Stimulated activated CD4-positive, alpha-beta T cell treated with anti-CD3 and anti-CD28 coated beads, Interleukin-1b, Interleukin-23, amount 100 ng/mL, for 24 hours (primary cell): Measurements from ENCODE around the gene AGBL1.
"Not testable (repeated sequence)": the region's sequence is repeated elsewhere in the genome, so short reads cannot be mapped to it uniquely, and the experiment has no call there.

Source experiments
- DNase-seq, 4 experiments: peaks; one replicate each; pipeline ENCODE4 v3.0.0-alpha.2; 2020; ENCODE audit warnings: low read depth in 4 of 4, low spot score in 1 of 4

Gene AGBL1

GRCh38 chr15:86392296-86392695 is 312.6 kb downstream of the AGBL1 start:
- DNase-seq, result no peak

DNA sequence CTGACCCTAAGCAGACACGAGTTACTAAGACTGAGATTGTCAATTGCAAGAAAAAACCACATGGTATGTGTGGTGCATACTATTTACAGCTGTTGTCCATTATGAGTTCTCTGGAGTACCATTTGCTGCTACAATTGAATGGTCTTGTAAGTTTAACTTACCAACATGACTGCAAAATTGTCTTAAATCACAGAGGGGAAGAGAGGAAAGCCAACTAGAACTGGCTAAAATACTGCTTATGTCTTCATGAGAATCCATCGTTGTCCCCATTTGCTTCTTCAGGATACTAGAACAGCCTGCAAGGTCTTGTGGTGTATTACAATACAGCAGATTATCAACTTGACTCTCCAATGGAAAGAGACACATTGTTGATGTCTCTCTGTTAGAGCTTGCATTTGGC is 313.2 kb downstream of the AGBL1 start:
- DNase-seq, result no peak

DNA sequence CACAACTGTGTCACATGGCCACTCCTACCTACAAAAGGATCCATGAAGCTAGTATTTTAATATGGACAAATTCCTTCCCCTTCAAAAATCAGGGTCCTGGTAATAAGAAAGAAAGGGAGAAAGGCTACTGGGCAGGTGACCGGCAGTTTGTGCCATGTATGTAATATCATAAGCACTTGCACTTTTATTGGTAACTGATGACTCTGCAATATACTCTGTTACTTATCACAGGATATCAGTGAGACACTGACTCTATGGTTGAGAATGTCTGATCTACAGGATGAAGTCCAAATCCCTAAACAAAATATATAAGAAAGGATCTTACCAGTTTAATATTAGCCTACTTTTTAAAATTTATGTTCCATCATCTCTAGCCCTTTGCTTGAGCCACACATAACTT is 315.2 kb downstream of the AGBL1 start:
- no peak for DNase-seq

GRCh38 chr15:86399041-86399954 is 319.6 kb downstream of the AGBL1 start:
- DNase-seq, result no peak

GRCh38 chr15:86403221-86403620 is 323.6 kb downstream of the AGBL1 start:
- no peak for DNase-seq

GRCh38 chr15:86403914-86404583 is 324.4 kb downstream of the AGBL1 start:
- DNase-seq, result no peak

DNA sequence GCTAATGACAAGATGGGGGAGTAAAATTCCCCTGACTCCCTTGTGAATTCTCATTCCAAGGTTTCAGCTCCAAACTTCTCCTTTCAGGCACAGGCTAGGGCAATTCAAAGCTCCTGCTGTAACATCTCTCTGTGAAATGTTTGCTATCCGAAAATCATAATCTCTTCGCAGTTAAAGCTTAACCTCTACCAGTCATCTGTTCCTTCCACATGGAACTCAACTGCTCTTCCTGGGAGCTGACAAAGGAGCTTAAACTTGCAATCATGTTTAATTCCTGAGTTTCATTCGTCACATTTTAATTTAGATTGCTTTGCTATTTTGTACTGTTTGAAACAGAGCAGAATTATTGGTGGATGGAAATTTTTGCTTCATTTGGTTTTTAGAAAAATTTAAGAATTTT is 328.6 kb downstream of the AGBL1 start:
- DNase-seq, result no peak

GRCh38 chr15:86411916-86412315 is 332.2 kb downstream of the AGBL1 start:
- DNase-seq, result no peak

GRCh38 chr15:86413191-86413590 is 333.5 kb downstream of the AGBL1 start:
- no peak for DNase-seq

DNA sequence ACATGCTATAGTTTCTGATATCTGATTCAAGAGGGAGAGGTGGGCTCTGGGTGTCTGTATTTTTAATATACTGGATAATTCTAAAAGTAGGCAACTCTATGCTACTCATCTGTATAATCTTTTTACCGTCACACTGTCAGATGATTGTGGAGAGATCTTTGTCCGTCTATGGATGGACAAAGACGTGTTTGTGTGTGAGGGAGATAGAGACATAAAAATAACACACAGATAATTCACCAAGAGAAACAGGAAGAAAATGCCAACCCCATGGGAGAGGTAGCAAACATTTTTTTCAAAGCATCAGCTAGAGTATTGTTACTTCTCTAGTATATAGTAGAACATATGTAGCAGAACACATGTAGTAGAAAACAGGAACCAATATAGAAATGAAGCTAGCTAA is 346.1 kb downstream of the AGBL1 start:
- no peak for DNase-seq

DNA sequence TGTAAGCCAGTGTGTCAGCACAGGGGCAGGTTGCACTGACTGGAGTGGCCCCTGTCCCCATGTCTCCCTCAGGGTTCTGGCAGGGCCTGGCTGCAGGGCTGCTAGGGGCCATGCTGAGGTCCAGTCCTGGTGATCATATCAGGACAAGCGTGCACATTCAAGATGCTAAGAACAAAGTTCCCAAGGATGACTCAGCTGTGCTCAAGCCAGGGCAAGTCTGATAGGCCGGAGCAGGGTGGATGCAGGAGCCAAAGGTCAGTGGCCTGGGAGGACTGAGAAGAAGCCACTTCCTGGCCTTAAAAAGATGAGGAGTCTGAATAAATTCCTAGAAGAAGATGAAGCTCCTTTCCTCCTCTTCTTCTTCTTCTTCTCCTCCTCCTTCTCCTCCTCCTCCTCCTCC is 353.2 kb downstream of the AGBL1 start:
- DNase-seq, result no peak

DNA sequence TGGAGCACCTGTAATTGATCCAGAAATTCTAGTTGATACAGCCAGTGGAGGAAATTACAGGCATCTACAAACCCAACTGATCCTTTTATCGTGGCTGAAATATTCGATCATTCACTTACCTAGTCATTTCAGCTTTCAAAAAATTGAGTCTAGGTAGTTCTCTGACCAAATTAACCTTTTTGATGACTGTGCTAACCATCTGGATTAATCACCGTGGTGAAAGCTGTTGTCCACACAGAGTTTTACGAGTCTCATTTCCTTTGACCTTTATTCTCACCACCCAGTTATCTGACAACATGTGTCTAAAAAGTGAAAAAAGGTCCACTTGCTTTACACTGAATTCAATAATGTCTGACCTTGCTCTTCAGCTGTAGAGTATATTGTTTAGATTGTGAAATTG is 354.3 kb downstream of the AGBL1 start:
- no peak for DNase-seq

DNA sequence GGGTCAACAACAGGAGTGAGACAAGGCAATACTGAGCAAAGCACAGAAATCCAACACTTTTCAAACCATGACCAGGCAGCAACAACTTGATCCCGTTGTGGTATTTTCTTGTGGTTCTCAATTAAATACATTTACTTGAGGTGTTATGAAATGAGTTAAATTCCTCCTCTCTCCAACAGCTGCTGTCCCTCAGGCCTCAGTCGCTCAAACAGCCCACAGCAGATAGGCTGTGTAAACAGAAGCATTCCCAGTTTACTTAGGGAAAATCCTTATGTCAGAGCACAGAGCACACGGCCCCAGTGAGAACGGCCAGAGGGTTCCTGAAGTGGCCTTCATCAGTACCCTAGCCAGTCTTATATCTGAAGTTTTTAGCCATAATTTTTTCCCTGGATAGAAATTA is 359.9 kb downstream of the AGBL1 start:
- DNase-seq, result no peak

GRCh38 chr15:86444527-86444926 is 364.9 kb downstream of the AGBL1 start:
- no peak for DNase-seq

DNA sequence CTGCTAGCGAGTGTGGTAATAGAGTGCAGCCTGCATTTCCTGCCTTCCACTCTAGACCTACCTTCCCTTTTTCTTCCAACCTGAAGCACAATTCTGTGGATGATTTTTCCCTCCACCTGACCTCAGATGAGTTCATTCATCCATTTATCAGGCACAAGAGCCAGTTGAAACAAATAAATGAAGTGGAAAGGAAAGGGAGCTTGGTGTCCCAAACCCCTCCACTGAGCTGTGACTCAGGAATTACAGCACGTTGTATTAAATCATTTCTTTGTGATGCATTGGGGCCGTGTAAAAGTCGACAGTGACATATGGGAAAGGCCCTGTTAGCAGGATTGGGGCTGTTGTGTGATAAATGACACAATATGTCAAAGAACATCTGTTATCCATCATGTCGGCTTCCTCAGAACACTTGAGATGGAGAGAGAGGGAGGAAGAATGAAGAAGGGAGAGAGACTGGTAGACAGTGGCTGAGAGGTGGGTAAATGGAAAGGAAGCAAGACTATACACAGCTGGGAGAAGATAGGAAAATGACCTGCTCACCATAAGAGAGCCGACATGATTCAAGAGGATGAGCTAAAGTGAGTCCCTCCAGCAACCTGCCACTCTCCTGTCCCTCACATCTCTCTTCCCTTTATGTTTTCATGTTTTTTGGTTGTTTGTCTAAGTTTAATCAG is 366.0 kb downstream of the AGBL1 start:
- no peak for DNase-seq

DNA sequence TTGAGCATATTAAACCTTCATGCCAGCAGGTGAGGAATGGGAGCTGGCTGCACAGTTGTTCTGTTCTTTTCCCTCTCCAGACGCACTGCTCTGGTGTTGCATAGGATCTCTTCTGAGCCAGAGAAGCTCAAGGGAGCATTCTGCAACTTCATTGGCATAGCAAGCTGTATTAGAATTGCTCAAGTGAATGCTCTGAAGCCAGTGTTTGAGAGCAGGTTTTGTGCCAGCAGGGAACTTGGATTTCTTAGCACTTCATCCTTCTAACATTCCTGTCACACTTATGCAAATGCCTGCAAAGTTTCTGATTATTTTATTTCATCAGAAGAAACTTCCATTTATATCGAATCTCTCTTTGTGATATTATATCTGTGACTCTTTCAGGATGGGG is 366.6 kb downstream of the AGBL1 start:
- no peak for DNase-seq

DNA sequence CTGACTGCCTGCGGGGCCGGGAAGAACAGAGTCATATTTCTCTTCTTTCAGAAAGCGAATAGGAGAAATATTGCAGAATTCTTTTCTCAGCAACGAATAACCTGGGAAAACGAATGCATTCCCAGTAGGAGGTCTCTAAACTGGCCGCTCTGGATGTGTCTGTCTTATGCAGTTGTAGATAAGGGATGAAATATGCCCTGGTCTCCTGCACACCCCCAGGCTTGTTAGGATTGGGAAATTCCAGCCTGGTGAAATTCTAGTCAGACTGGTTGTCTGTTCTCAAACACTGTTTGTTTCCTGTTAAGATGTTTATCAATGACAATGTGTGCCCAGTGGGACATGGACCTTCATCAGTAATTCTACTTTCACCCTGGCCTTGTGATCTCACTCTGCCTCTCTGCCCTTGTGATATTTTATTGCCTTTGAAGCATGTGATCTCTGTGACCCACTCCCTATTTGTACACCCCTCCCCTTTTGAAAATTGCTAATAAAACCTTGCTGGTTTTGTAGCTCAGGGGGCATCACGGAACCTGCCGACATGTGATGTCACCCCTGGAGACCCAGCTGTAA is 385.9 kb downstream of the AGBL1 start:
- DNase-seq, result not testable (repeated sequence)

DNA sequence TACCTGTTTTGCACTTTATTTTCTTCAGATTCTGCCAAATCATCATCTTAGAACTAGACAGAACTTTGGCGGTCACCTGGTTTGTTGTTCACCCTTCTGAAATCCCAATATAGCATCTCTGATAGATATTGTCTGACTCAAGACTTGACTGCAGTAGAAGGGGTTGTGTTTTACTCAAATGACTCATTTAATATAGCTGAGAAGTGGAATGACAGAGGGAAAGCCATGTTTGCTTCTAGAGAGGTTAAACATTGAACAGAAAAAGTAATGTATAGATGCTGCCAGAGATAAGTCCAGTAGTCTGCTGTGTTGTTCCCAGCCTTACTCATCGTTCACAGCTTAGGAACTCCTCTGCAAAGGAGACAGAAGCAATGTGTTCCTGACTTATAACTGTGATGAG is 402.0 kb downstream of the AGBL1 start:
- DNase-seq, result no peak

DNA sequence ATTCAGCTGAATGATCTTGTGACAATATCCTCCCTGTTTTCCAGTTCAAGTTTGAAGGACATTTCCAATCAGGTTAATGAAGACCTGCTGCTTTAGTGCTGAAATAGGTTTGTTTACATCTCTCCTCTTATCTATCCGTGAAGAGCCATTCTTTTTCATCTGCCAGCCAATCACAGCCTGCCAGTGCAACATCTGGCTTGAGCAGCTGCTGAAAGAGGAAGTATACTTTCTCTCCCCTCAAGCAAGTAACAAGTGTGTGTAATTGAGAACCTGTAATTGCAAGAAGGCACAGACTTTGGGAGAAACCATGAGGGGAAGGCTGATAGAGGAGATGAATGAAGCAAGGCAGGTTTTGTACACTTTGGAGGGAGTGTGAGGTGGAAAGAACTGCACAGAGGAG is 404.3 kb downstream of the AGBL1 start:
- DNase-seq, result no peak

- no peak for DNase-seq
Measured at GRCh38 chr15:86488046-86488445, 408.4 kb downstream of the AGBL1 start.

DNA sequence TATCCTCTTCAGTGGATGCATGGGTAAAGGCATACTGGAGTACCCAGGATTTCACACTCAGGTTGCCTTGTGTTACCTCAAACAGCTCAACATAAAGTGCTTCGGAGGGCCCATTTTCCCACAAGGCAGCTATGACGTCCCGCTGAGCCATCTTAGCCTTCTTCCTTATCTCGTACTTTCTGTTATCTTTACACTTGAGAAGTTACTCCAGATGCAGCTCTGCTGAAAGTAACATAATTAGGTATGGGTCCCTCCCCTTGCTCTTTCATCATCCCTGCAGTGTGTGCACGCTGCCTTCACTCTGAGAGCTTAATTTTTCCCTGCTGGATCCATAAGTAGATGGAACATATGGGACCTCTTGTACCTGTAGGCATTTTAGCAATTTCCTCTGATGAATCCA is 410.3 kb downstream of the AGBL1 start:
- no peak for DNase-seq

- DNase-seq, result no peak
Measured at GRCh38 chr15:86491118-86491517, 411.4 kb downstream of the AGBL1 start.
